GM18909 (cell line): ENCODE measurements around the gene DNAI1.

Source experiments
- ATAC-seq: cut with Tn5 transposase; IDR thresholded peaks from one replicate; pipeline ENCODE4 v1.9.1; 2021; ENCODE audit warnings: mild to moderate bottlenecking; ENCODE audit not compliant: unreplicated experiment, poor library complexity

Gene DNAI1

GRCh38 chr9:34485822-34486221 lies 27.2 kb downstream of the DNAI1 start:
- ATAC-seq = no peak

DNA sequence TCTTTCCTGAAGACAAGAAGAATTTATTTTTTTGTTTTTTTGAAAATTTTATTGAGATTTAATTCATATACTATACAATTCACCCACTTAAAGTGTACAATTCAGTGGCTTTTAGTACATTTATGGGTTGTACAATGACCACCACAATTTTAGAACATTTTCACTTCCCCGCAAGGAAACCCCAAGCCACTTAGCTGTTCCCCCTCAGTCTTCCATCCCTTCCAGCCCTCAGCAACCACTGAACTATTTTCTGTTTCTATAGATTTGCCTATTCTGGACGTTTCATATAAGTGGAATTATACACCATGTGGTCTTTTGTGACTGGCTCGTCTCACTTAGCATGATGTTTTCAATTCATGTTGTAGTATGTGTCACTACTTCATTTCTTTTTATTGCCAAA lies 28.0 kb downstream of the DNAI1 start:
- ATAC-seq = no peak

GRCh38 chr9:34490360-34490759 lies 31.8 kb downstream of the DNAI1 start:
- ATAC-seq = no peak

GRCh38 chr9:34490760-34491159 lies 32.2 kb downstream of the DNAI1 start:
- no peak for ATAC-seq

GRCh38 chr9:34491596-34491995 lies 33.0 kb downstream of the DNAI1 start:
- ATAC-seq = no peak

GRCh38 chr9:34492051-34492450 lies 33.4 kb downstream of the DNAI1 start:
- ATAC-seq = no peak

- ATAC-seq = no peak
Measured at GRCh38 chr9:34493972-34494535, 35.4 kb downstream of the DNAI1 start.

GRCh38 chr9:34496149-34496712 lies 37.6 kb downstream of the DNAI1 start:
- no peak for ATAC-seq

GRCh38 chr9:34498553-34498952 lies 39.9 kb downstream of the DNAI1 start:
- no peak for ATAC-seq

DNA sequence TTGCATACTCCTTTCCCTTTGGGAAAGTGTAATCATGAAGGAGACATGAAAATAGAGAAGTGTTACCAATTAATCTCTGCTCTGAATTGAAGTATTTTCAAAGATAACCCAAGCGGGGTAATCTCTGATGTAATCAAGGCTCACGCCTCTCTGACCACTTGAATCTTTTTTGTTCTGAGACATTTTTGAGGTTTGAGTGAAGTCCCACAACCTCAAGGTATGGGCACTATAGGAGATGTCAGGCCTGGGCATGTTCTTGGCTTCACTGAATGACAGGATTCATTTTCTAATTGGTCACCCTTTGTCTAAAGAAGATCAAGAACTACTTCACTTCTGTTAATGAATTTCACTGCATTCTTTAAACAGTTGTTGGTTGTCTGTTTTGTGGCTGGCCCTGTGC lies 40.5 kb downstream of the DNAI1 start:
- ATAC-seq = no peak

DNA sequence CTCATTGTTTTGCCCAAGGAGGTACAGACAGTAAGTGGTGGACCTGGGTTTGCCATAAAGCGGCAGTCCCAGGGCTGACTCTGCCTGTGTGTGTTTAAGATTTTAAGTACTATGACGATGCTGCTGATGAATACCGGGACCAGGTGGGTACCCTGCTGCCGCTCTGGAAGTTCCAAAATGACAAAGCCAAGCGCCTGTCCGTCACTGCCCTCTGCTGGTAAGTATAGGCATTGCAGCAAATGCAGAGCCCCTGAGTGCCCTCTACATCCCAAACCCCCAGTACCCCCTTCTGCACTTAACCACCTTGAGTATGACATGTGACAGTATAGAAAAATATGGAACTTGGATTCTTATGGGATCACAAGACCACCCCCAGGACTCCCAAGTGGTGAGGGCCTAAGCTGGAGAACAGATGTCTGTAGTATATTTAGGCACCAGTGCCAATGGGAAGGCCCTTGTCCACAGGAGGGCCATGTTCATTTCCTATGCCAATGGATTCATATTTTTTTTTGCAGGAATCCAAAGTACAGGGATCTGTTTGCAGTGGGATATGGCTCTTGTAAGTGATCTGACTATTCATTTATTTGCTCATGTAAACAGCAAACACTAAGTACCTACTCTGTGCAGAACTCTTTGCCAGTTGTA lies 42.1 kb downstream of the DNAI1 start:
- no peak for ATAC-seq

DNA sequence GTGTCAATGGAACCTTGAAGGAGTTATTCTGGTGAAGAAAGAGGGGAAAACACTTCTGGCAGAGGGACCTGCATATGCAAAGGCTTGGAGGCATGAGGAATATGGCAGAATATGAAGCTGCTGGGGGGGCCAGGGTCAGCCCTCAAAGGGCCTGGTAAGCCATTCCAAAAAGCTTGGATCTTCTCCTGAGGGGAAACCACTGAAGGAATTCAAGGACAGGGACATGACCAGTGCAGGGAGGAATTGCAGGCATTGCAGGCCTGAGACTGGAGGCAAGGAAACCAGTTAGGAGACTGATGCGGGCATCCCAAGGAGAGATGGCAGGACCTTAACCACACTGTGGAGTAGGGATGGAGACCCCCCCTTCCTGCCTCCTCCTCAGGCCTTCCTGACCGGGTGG lies 42.8 kb downstream of the DNAI1 start:
- ATAC-seq = no peak

DNA sequence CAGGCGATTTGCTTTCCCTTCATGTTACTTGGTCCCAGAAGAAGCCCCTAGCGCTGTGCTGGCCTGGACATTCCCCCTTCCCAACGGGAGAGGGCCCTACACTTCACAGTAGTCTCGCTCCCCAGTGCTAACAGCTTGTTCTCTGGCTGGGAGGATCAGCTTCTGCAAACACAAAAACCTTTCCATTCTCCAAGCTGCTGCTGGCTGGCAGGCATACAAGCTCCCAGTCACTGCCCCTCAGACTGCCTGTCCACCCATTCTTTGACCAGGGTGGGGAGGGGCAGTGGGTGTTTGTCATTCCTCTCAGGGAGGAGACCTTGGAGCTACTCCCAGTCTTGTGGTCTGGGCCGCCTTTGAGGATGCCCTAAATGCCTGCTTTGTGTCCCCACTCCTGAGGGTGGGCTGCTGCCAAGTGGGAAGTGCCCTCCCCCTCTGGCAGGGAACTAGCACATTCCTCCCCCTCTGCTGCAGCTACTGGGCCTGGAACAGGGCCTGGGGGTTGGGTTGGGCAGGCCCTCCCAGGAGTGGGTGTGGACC lies 43.4 kb downstream of the DNAI1 start:
- ATAC-seq = no peak

DNA sequence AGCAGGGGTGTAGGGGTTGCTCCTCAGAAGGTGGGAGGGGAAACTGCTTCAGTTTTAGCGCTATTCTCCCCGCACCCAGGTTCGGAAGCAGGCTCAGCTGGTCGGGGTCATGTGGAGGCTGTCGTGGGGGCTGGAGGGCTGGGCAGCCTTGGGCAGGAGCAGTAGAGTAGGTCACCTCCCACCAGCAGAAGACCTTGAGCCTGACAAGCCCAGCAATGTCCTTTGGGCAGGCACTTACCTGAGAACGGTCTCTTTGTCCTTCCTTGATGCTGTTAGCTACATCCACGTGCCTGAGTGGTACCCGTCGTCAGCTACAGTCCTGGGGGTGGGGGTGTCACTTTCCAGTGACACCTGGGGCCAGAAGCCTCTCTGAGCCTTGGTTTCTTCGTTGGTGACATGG lies 43.9 kb downstream of the DNAI1 start:
- ATAC-seq = no peak

DNA sequence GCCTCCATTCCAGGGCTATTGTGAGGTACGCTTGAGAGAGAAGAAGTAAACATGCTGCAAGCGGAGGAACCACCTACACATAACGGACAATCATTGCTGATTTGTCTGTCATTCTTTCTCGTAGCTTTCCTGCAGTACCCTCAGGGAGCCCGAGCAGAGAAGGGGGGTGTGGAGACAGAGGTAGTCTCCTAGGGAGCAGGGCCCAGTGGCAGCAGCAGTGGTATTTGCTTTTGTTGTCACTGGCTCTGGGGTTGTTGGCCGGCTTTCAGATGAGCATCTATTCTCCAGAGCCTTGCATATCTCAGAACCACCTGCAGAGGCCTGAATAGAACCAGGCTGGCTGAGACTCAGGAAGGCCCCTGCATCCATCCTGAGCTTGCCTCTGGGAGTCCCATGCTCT lies 44.3 kb downstream of the DNAI1 start:
- ATAC-seq = no peak

GRCh38 chr9:34503406-34503805 lies 44.8 kb downstream of the DNAI1 start:
- ATAC-seq = no peak

DNA sequence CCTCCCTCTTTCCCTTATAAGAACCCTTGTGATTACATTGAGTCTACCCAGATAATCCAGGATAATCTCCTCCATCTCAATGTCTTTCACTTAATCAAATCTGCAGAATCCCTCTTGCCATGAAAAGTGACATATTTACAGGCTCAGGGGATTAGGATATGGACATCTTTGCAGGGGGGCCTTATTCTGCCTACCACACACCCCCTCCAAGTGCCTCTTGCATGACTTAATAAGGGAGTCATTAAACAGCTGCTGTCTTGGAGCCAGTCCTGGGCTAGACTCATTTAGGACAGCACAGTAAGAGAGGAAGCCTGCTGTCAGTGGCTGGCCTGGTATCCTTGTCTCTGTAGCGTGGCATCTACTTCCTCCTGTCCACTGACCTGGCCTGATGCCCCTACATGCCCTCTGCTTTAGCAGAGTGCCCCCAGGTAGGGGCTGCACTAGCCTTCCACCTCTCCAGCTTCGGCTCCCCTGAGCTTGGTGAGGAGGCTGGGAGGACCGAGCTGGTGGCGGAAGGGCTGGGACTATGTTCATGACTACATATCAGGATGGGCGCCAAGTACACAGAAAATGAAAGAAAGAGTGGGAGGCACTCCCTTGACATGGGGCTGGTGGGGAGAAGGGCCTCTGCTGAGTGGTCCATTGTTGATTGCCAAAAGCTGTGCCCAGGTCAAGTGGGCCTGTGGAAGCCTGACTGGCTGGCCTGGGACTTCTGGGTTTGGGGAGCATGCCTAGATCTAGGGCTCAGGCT lies 46.9 kb downstream of the DNAI1 start:
- no peak for ATAC-seq

GRCh38 chr9:34506623-34507022 lies 48.0 kb downstream of the DNAI1 start:
- no peak for ATAC-seq

- ATAC-seq = no peak
Measured at GRCh38 chr9:34507556-34507955, 49.0 kb downstream of the DNAI1 start.

DNA sequence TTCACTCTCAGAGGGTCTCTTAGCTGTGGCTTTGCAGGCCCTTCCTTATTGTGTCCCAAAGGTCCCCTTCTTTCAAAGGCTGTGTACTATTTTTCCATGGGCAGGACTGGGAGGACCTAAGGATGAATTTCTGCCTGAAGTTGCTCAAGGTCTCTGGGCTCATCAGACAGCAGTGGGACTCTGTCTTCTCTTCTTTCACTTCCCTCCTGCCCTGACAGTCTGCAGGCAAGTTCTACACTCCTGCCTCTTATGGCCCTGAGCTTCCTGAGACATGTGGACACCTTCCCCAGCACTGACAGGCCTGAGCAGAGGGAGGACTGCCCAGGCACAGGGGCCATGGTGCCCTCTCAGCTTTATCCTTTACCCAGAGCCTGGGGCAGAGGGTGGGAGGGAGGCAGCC lies 49.4 kb downstream of the DNAI1 start:
- no peak for ATAC-seq

- ATAC-seq = no peak
Measured at GRCh38 chr9:34508463-34508862, 49.9 kb downstream of the DNAI1 start.
